Skin epidermis (tissue), 12 donors: Measurements from ENCODE around the gene ZSCAN31.
"Not testable (repeated sequence)": the region's sequence is repeated elsewhere in the genome, so short reads cannot be mapped to it uniquely, and the experiment has no call there.

Experiments used
- H3K27ac ChIP-seq, 21 experiments: fragments of 200-600 bp; sonication (generic) in 11 of 21; one replicate each; pipeline ENCODE4 v1.5.0; 2020; ENCODE audit warnings: mild to moderate bottlenecking in 3 of 21, inconsistent platforms in 2 of 21, moderate library complexity in 2 of 21
- H3K4me3 ChIP-seq, 7 experiments: fragments of 200-600 bp; sonication (generic) in 2 of 7; one replicate each; pipeline ENCODE4 v1.5.0; 2020; ENCODE audit warnings: inconsistent platforms in 2 of 7, mild to moderate bottlenecking in 2 of 7, moderate library complexity in 1 of 7

ZSCAN31 gene

DNA sequence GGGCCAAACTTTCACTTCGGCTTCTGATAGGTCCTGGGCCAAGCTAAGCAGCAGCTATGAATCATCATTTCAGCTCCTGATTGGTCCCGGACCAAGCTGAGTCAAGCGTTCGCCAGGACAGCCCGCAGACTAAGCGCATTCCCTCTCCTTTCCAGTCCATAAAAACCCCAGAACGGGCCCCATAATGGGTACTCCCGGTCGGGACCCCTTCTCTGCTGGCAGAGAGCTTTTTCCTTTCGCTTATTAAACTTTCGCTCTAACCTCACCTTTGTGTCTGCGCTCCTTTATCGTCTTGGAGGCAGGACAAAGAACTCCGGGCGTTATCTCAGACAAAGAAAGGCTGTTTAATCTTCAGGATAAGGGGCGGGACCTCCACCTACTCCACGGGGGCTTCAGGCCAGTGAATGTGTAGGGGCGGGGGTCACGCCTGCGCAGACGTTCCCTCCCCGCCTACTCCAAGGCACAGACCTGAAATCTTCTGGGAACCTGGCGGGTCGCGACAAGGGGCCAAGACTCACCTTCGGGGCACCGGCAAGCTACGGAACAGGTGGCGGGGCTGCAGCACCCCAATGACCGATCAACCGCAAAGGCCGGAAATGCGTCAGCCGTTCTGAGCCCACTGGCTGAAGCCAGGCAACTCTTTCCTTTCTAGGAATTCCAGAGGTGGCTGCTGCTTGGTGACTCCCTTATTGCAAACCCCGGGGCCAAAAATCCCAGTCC, at the start of gene ZSCAN31:
ZSCAN31 (minus strand) TSS at position 585 of the 720 bp plus-strand sequence. CDS start 6,465 bp downstream, outside the sequence.
- peak within 1 kb of the TSS; percentile 53 to 76 (median 62) for H3K4me3 ChIP-seq
- H3K27ac ChIP-seq: peak within 1 kb of the TSS; percentile 55 to 93 (median 88)

DNA sequence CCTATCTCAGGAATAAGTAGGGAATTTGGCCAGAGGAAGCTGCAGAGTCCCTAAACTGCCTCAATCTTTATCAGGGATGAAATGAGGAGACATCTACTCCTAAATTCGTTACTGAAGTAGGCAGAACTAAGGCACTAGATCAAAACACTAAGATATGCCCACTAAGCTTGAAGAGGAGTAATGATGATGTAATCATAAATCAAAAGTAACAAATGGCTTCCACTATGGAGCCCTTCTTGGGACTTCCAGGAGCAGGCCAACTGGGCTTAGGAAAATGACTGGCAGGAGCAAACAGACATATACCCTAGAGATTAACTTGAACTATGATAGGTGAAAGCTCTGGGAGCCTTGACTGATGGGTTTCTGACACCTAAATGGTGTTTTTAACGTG, 48.2 kb upstream of the ZSCAN31 start:
- no peak overlapping the region for H3K4me3 ChIP-seq
- H3K27ac ChIP-seq: no peak overlapping the region

DNA sequence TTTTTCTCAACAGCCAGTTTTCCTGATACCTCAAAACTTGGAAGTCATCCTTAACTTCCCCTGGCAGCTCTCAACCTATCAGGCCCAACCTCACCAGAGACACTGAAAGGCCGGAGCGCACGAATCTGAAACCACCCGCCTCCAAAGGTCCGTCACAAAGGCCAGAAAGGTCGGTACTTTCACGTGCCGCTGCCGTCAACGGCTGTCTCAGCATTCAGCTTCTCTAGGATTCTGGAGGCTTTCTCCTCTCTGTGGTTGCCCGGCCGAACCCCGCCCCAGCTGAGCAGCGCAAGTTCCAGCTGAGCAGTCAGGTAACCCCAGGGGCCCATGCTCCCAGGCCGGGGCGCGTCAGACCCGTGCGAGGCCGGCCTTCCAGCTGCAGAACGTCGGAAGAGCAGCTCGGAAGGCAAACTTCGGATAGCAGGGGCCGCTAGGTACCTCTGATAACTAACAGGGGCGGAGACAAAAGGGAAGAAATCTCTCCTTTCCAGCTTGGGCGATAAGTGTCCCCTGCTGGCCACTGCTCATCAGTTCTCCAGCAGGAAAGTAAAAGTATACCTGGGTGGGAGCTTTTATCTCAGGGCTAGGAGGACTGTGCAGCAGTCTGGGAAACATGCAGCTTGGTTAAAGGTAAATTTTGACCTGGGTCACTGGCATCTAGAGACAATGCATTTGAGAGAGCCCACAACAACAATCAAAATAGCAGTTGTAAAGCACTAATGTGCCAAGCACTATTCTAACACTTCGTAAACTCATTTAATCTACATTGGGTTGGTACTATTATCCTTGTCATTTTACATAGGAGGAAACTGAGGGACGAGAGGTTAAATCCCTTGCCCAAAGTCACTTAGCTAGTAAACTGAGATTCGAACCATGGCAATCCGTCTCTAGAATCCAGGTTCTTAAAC, 47.5 kb upstream of the ZSCAN31 start:
- peak overlapping the region; percentile 19 to 46 (median 30) for H3K4me3 ChIP-seq
- H3K27ac ChIP-seq: peak overlapping the region in 9 of 21 experiments; percentile 18 to 69 (median 46)

DNA sequence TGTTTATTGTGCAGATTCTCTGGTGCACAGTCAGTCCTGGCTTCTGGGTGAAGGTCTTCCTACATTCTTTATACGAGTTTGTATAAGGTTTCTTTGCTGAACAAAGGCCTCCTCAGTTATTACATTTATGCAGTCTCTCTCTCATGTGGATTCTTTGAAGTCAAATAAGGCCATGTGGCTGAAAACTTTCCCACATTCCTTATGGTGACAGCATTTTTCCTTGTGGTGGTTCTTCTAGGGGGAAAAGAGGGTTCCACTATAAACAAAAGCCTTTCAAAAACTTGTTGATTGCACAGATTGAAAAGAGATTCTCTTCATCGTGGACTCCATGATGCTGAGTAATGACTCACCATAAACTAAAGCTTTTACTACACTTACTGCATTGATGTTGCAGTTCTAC, 44.4 kb upstream of the ZSCAN31 start:
- H3K27ac ChIP-seq: no peak overlapping the region
- H3K4me3 ChIP-seq: no peak overlapping the region

DNA sequence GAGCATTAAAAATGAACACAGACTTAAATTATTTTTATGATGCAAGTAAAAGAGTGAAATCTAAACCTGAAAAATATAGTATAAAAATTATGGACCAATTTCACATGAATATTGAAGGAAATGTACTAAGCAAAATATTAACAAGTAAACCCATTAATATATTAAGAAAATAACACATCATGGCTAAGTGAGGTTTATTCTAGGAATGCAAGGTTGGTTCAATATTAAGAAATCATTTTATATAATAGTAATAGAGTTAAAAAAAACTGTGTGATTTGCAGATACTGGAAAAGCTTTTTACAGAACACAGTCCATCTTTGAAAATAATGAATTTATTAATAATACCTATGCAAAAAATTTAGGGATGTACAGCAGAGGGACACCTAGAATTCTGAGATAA, 42.7 kb upstream of the ZSCAN31 start:
- Histone ChIP-seq H3K27ac (no peak overlapping the region), H3K4me3 (no peak overlapping the region)

DNA sequence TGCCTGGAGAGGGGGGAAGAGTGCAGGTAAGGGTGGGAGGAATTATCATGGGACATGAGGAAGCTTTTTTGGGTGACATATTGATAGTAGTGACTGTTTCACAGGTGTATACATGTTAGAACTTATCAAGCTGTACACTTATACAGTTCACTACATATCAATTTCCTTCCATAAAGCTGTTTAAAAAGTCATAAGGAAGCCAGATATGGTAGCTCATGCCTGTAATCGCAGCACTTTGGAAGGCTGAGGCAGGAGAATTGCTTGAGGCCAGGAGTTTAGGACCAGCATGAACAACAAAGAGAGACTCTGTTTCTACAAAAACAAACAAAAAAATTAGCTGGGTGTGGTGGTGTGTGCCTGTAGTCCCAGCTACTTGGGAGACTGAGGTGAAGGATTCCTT, 41.9 kb upstream of the ZSCAN31 start:
- no peak overlapping the region for H3K4me3 ChIP-seq
- no peak overlapping the region for H3K27ac ChIP-seq

DNA sequence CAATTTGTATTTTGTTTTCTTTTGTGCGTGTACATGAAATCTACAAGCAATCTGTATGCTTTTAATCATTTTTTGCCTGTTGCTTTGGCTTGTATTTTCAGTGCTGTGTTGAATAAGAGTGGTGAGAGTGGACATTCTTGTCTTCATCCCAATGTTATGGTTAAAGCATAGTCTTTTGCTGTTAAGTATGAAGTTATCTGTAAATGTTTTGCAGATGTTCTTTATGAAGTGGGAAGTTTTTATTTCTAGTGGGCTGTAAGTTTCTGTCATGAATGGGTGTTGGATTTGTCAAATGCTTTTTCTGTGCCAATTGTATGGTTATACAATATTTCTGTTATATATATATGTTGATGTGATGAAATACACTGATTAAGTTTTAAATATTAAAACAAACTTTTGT, 38.0 kb upstream of the ZSCAN31 start:
- Histone ChIP-seq H3K27ac (no peak overlapping the region), H3K4me3 (no peak overlapping the region)

DNA sequence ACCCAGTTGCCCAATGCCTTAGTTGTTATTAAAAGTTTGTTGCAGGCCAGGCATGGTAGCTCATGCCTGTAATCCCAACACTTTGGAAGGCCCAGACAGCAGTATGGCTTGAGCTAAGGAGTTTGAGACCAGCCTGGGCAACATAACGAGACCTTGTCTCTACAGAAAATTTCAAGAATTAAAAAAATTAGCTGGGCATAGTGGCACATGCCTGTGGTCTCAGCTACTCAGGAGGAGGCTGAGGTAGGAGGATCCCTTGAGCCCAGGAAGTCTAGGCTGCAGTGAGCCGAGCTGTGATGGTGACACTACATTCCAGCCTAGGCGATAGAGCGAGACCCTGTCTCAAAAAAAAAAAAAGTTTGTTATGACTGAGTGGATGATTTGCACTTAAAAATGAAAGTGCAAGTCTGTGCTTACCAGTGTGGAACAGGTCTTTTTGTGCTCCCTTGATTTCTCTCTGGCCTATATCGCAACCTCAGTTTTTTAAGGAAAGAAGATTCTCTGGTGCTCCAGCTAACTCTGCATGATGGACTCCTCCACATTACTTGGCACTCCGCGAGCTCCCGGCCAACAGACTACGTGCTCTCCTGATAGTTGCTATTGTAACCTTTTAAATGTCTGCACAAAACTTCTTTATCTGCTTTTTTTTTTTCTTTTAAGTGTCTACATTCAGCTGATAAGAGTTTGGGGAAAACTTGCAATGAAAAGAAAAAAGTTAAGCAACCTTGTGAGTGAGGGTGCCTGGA, 35.9 kb upstream of the ZSCAN31 start:
- H3K27ac ChIP-seq: no peak overlapping the region
- H3K4me3 ChIP-seq: no peak overlapping the region

DNA sequence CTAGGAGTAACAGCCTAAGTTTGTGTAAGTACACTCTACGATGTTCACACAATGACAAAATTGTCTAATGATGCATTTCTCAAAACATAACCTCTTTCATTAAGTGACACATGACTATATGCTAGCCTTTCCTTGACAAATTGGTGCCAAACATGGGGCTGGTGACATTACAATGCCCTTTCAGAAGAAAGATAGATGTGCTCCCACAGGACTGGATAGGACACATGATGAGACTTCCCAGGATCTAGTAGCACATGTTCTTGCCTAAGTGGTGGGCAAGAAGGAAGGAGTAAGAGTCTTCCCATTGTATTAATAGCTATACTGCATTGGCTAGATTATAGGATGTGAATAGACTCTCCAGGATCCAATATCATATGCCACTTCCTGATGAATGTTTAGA, 35.3 kb upstream of the ZSCAN31 start:
- H3K27ac ChIP-seq: no peak overlapping the region
- no peak overlapping the region for H3K4me3 ChIP-seq

DNA sequence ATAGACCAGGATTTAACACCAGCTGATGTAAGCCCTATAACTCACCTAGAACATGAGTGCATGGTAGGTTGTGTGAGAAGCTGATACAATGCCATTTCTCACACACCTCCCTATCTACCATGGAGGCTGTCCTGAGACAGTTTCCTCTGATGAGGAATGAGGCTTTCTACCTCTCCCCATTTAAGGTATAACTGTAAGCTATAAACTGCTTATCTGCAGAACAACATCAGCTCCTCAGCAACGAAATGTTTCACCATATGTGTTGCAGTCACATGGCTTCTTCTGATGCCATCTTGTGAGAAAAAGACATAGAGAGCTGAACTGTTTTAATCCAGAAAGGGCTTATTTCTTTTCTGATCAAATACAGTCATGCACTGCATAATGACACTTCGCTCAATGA, 34.5 kb upstream of the ZSCAN31 start:
- Histone ChIP-seq H3K27ac (no peak overlapping the region), H3K4me3 (no peak overlapping the region)

DNA sequence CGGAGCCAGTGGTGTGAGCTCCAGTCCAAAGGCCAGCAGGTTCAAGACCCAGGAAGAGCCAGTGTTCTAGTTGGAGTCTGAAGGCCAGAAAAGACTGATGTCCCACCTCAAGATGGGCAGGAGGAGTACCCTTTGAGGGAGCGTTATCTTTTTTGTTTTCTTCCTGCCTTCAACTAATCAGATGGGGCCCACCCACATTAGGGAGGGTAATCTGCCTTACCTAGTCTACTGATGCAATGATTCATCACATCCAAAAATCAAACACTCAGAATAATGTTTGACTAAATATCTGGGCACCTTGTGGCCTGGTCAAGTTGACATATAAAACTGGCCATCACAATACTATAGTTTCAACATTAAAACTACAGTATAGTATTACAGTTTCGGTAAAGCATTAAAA, 33.5 kb upstream of the ZSCAN31 start:
- no peak overlapping the region for H3K4me3 ChIP-seq
- no peak overlapping the region for H3K27ac ChIP-seq

DNA sequence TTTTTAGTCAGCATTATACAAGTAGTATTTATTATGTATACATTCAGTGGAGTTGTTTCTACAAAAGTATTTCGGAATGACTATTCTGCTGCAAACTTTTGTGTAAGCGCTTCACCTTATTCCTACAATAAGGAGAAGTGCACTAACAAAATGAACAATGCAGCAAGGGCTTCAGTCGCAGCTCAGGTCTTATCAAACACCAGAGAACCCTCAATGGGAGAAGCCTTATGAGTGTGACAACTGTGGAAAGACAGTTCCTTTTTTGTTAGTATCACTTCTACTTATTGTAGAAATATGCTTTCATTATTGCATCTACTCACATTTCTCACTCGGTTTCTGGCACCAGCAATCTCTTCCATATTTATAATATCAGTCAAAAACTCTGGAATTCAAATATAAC, 32.6 kb upstream of the ZSCAN31 start:
- Histone ChIP-seq H3K4me3 (no peak overlapping the region), H3K27ac (no peak overlapping the region)

DNA sequence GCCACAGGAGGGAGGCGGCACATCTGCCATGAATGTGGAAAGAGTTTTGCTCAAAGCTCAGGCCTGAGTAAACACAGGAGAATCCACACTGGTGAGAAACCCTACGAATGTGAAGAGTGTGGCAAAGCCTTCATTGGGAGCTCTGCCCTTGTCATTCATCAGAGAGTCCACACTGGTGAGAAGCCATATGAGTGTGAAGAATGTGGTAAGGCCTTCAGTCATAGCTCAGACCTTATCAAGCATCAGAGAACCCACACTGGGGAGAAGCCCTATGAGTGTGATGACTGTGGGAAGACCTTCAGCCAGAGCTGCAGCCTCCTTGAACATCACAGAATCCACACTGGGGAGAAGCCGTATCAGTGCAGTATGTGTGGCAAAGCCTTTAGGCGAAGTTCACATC, 29.6 kb upstream of the ZSCAN31 start:
- not testable (repeated sequence) for H3K27ac ChIP-seq, H3K4me3 ChIP-seq

DNA sequence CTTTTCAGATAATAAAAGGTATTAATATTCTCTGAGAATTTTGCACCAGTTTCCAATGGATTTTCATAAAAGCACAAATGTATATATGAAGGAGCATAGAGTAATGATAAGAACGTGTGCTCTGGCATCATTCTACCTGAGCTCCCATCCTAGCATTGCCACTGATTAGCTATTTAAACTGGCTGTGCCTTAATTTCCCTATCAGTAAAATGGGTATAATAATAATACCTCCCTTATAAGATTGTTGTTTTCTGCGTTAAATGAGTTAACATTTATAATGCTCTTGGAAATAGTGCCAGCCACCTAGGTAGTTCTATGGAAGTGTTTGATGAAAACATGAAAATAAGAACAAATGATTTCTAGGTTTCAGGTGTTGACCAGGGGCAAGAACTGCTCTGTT, 25.0 kb upstream of the ZSCAN31 start:
- Histone ChIP-seq H3K27ac (no peak overlapping the region), H3K4me3 (no peak overlapping the region)

DNA sequence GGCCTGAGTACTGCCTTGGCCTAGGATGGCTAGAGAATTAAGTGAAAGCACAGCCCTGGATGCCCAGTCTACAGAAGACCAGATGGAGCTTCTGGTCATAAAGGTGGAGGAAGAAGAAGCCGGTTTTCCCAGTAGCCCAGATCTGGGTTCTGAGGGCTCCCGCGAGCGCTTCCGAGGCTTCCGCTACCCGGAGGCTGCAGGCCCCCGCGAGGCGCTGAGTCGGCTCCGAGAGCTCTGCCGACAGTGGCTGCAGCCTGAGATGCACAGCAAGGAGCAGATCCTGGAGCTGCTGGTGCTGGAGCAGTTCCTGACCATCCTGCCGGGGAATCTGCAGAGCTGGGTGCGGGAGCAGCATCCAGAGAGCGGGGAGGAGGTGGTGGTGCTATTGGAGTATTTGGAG, 23.6 kb upstream of the ZSCAN31 start:
- H3K4me3 ChIP-seq, H3K27ac ChIP-seq: not testable (repeated sequence)

DNA sequence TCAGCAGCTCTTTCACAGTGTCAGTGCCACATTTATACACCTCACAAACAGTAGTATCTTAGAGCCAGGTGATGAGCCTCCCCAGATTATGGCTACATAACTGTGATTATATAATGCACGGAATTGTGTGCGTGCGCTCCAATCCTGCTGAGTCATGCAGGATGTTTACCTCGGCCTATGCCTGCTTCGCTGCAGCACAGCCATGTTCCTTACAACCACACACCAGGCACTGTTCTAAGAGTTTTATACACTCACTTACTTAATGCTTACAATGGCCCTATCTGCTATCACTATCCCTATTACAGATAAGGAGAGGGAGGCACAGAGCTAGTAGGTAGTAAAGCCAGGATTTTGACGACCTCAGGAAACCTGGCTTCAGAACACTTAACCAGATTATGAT, 21.1 kb upstream of the ZSCAN31 start:
- H3K4me3 ChIP-seq: no peak overlapping the region
- peak overlapping the region in 1 of 21 experiments; percentile 82 for H3K27ac ChIP-seq

DNA sequence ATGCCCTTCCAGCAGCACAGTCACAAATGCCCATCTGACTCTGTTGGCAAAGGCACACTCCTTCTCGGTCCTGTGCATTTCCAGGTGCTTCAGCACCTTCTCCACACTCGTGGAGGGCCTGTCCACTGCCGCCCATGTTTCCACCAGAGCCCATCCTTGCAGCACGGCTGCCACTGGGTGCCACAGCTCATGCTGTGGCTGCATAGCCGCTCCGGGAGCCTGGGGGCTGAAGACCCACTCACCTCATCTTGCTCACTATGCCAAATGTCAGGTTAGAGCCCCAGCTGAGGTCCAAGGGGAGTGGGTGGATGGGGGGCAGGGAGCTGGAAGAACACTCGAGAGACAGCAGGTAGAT, 20.7 kb upstream of the ZSCAN31 start:
- peak overlapping the region in 14 of 21 experiments; percentile 61 to 82 (median 76) for H3K27ac ChIP-seq
- no peak overlapping the region for H3K4me3 ChIP-seq

DNA sequence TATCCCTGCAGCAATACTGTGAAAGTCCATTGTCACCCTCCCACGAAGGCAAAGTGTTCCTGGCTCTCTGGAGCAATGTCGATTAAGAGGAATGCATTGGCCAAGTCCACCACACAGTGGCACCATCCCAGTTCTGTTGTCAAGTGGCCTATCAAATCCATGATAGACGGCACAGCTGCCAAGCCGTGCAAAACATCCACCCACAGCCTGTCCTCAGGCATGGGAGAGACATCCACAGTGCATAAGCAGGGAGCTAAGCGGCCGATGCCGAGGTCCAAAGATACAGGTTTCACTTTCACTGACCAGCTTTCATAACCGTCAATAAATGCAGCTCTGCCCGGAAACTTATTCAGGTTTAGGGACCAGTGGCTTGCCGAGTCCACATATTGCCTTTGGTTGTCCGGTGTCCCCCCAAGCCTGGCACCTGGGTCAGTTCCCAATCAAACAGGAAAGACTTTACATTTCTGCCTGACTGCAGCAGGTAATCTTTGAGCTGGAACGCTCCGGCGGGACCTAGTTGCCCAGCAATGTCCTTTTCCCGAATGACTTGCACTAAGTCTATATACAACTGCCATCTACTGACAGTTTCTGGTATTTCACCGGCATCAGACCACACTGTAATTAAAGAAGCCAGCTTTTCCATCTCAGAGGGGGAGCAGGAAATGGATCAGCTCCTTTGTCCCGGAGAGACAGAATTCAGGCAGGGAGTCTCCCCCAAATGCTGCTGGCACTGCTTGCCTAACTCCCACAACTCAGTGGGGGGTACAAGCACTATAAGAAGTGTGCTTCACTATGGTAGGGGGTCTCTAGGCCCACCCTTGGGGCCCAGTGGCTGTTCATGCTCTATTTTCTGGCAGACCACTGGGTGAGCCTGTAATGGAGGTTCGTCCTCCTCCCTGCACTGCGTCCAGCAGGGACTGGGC, 20.1 kb upstream of the ZSCAN31 start:
- Histone ChIP-seq H3K4me3 (peak overlapping the region; percentile 32 to 57 (median 49)), H3K27ac (peak overlapping the region in 20 of 21 experiments; percentile 48 to 84 (median 73))
